ENCODE data around the gene EPHA10.
A peak's percentile ranks its signal among the peaks of the same experiment; 100 is the strongest.

Gene EPHA10

DNA sequence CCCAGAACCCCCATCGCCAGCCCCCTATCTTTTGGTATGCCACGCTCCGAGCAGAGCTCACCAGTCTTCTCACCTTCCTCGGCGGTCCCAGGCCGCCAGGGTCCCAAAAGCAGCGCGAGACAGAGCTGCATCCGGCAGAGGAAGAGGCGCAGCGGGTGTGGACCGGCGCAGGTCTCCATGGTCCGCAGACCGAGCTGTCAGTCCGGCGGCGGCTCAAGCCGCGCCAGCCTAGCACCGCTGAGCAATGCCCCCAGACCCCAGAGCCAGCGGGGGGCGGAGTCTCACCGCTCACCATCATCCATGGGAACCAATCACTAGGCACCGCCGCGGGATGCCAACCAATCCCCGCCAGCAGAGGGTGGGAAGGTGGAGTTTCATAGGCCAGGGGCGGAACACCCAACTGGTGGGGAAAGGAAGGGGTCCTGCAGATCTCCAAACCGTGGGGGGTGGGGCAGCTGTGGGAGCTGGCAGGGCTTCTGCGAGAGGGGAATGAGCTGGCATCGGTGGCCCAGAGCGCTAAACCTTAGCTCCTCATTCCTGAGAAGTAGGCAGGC, at the start of gene EPHA10:
Gene EPHA10, minus strand, starts transcription at position 233 of the 554 bp plus-strand sequence. Its CDS starts 54 bp downstream, at position 179.
- H3K4me3 ChIP-seq (ENCODE audit: low read depth, low read length): no peak within 1 kb of the TSS
- TF ChIP-seq CTCF (IDR thresholded peaks at IDR 0.05; ENCODE audit: control insufficient read depth, extremely low read depth, insufficient read depth): no peak
- DNase-seq (ENCODE audit: low read depth): no peak

- no peak for TF ChIP-seq CTCF (IDR thresholded peaks at IDR 0.05; ENCODE audit: control insufficient read depth, extremely low read depth, insufficient read depth)
- no peak overlapping the region for H3K4me3 ChIP-seq (ENCODE audit: low read depth, low read length)
- DNase-seq (ENCODE audit: low read depth): no peak
Observed at GRCh38 chr1:37814252-37814651, 49.3 kb upstream of the EPHA10 start.

GRCh38 chr1:37813529-37814145, 48.7 kb upstream of the EPHA10 start:
- no peak for DNase-seq (ENCODE audit: low read depth)
- H3K4me3 ChIP-seq (ENCODE audit: low read depth, low read length): no peak overlapping the region
- TF ChIP-seq CTCF (IDR thresholded peaks at IDR 0.05; ENCODE audit: control insufficient read depth, extremely low read depth, insufficient read depth): no peak

DNA sequence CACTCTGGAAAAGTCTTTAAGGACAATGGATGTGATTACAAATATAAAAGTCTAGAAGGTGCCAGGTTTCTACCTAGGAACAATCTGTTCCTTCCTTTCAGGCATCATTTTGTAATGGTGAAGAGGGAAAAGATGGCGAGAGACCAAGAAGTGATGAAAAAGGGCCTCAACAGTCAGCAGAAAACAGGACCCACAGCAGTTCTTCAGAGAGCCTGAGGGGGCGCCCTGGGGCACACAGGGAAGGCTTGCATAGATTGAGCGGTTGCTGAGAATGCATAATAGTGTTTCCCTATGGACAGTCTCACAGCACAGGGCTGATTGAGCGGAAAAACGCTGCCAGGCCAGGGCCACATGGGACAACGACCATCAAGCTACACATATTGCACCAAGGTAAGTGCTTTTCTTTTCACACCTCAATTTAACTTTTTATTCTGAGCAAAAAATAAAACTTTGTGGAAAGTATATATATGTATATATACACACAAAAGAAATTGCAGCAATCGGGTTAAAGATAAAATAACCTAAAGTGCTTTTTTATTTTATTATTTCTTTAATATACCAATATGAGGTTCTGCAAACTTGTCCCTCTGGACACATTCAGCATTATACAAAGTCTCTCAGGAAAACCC, 46.2 kb upstream of the EPHA10 start:
- TF ChIP-seq CTCF (IDR thresholded peaks at IDR 0.05; ENCODE audit: control insufficient read depth, extremely low read depth, insufficient read depth): peak; percentile 70
- DNase-seq (ENCODE audit: low read depth): peak; percentile 57
- no peak overlapping the region for H3K4me3 ChIP-seq (ENCODE audit: low read depth, low read length)

DNA sequence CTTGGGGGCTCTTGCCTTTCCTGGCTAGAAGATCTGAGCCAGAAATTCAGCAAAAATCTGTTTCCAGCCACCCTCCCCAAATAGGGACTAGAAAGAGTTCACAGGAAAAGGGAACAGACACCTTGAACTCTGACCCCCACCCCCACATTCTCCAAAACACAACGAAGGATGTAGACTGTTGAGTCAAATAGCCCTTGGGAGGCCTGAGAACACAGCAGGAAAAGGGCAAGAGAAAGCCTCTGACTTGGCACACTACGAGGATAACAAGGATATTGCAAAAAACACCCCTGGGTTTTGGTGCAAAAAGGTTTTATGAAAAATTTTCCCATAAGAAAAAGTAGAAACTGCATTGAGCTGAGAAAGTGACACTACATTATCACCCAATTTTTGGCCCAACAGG, 45.0 kb upstream of the EPHA10 start:
- DNase-seq (ENCODE audit: low read depth): no peak
- H3K4me3 ChIP-seq (ENCODE audit: low read depth, low read length): no peak overlapping the region
- no peak for TF ChIP-seq CTCF (IDR thresholded peaks at IDR 0.05; ENCODE audit: control insufficient read depth, extremely low read depth, insufficient read depth)

DNA sequence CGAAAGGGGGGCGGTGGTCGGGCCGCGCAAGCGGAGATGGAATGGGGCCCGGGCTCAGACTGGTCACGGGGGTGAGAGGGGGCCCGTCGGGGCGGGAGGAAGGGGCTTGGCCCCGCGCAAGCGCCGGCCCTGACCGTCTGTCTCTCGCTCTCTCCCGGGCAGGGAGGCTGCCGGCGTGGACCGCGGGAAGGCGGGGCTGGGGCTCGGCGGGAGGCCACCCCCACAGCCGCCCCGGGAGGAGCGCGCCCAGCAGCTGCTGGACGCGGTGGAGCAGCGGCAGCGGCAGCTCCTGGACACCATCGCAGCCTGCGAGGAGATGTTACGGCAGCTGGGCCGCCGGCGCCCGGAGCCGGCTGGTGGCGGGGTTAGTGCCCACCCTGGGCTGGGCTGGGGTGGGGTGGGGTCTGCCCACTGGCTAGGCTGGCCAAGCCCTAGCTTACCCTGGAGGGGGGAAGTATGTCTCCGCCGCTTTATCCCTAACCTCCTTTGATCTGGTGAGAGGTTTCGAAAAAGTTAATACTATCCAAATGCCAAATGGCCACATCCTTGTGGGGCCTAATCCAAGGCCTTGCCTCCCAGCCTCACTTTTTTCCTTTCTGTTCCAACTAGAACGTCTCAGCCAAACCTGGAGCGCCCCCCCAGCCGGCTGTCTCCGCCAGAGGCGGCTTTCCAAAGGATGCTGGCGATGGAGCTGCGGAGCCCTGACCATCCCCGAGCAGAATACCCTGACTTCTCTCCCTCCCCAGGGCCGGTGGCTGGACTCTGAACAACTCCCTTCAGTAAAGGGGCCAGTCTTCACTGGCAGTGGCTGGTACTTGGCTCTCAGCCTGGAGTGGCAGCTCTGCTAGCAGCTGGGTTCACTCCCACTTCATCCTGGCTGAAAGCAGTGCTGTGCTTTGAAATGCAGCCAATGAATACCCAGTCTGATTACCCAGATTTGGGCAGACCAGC, 43.7 kb upstream of the EPHA10 start:
- no peak for TF ChIP-seq CTCF (IDR thresholded peaks at IDR 0.05; ENCODE audit: control insufficient read depth, extremely low read depth, insufficient read depth)
- no peak for DNase-seq (ENCODE audit: low read depth)
- H3K4me3 ChIP-seq (ENCODE audit: low read depth, low read length): peak overlapping the region; percentile 73

All from LNCaP clone FGC (cell line).